GM12891 (cell line): Measurements from ENCODE around the gene CLMP.
"Not testable (repeated sequence)": the region's sequence is repeated elsewhere in the genome, so short reads cannot be mapped to it uniquely, and the experiment has no call there.

Source experiments
- PAX5 ChIP-seq: IDR thresholded peaks from 2 replicates; pipeline ENCODE4 v1.6.1; 2011; ENCODE audit warnings: low read length, moderate library complexity, mild to moderate bottlenecking; ENCODE audit not compliant: insufficient read depth, severe bottlenecking
- POLR2A ChIP-seq: IDR thresholded peaks from 2 replicates; pipeline ENCODE4 v1.6.1; 2011; ENCODE audit warnings: low read depth, low read length, control low read depth
- POLR2AphosphoS5 ChIP-seq: IDR thresholded peaks from 2 replicates; pipeline ENCODE4 v1.6.1; 2011; ENCODE audit warnings: low read depth, low read length, control low read depth
- SPI1 ChIP-seq: IDR thresholded peaks from 2 replicates; pipeline ENCODE4 v1.6.1; 2011; ENCODE audit warnings: low read depth, low read length, control low read depth
- TAF1 ChIP-seq: IDR thresholded peaks from 2 replicates; pipeline ENCODE4 v1.6.1; 2011; ENCODE audit warnings: low read depth, low read length, control low read depth

- not testable (repeated sequence) for TF ChIP-seq POLR2A, POLR2AphosphoS5, TAF1, SPI1, PAX5
Observed at GRCh38 chr11:123152346-123152745, 42.7 kb downstream of the CLMP start.
